Measurements from ENCODE around the gene KNL1. TPM values are rescaled to one million over a fixed set of nuclear protein-coding genes. Genes with fewer than 3 reads are reported as not detected.

Gene KNL1
- total RNA-seq, 1 donor from 2014 or later: 9.5 TPM

GRCh38 chr15:40590667-40591050 lies 3.4 kb upstream of the KNL1 start:
- Mint-ChIP-seq H3K27me3 (ENCODE audit: unreplicated experiment) (peaks cover 19% of the 10 kb centered on the region), H3K27ac (ENCODE audit: unreplicated experiment) (peak overlapping the region; percentile 94), H3K4me1 (ENCODE audit: unreplicated experiment) (peaks cover 25% of the 10 kb centered on the region), H3K36me3 (ENCODE audit: low read depth, unreplicated experiment) (peaks cover 4% of the 10 kb centered on the region), H3K9me3 (ENCODE audit: unreplicated experiment) (no peaks in the 10 kb centered on the region), H3K4me3 (ENCODE audit: unreplicated experiment) (peak overlapping the region; percentile 70)
- peak; percentile 18 for DNase-seq (ENCODE audit: low spot score)
- TF ChIP-seq CTCF (IDR thresholded peaks at IDR 0.05; ENCODE audit: unreplicated experiment): no peak

- H3K4me1 Mint-ChIP-seq (ENCODE audit: unreplicated experiment): peaks cover 25% of the 10 kb centered on the region
- no peak for TF ChIP-seq CTCF (IDR thresholded peaks at IDR 0.05; ENCODE audit: unreplicated experiment)
- H3K9me3 Mint-ChIP-seq (ENCODE audit: unreplicated experiment): no peaks in the 10 kb centered on the region
- DNase-seq (ENCODE audit: low spot score): no peak
- H3K27me3 Mint-ChIP-seq (ENCODE audit: unreplicated experiment): peaks cover 19% of the 10 kb centered on the region
- no peak overlapping the region for H3K27ac Mint-ChIP-seq (ENCODE audit: unreplicated experiment)
- H3K36me3 Mint-ChIP-seq (ENCODE audit: low read depth, unreplicated experiment): peaks cover 4% of the 10 kb centered on the region
- no peak overlapping the region for H3K4me3 Mint-ChIP-seq (ENCODE audit: unreplicated experiment)
Observed at GRCh38 chr15:40591389-40591788, 2.7 kb upstream of the KNL1 start.

GRCh38 chr15:40593165-40593564 lies 884 bp upstream of the KNL1 start:
- Mint-ChIP-seq H3K27ac (ENCODE audit: unreplicated experiment) (no peak overlapping the region), H3K9me3 (ENCODE audit: unreplicated experiment) (no peaks in the 10 kb centered on the region), H3K4me1 (ENCODE audit: unreplicated experiment) (peaks cover 25% of the 10 kb centered on the region), H3K36me3 (ENCODE audit: low read depth, unreplicated experiment) (peaks cover 4% of the 10 kb centered on the region), H3K4me3 (ENCODE audit: unreplicated experiment) (no peak overlapping the region), H3K27me3 (ENCODE audit: unreplicated experiment) (peaks cover 19% of the 10 kb centered on the region)
- DNase-seq (ENCODE audit: low spot score): no peak
- TF ChIP-seq CTCF (IDR thresholded peaks at IDR 0.05; ENCODE audit: unreplicated experiment): no peak

GRCh38 chr15:40594429-40594836 lies 384 bp downstream of the KNL1 start:
- Mint-ChIP-seq H3K27me3 (ENCODE audit: unreplicated experiment) (peaks cover 19% of the 10 kb centered on the region), H3K4me1 (ENCODE audit: unreplicated experiment) (peaks cover 25% of the 10 kb centered on the region), H3K9me3 (ENCODE audit: unreplicated experiment) (no peaks in the 10 kb centered on the region), H3K36me3 (ENCODE audit: low read depth, unreplicated experiment) (peaks cover 4% of the 10 kb centered on the region), H3K27ac (ENCODE audit: unreplicated experiment) (peak overlapping the region; percentile 99), H3K4me3 (ENCODE audit: unreplicated experiment) (peak overlapping the region; percentile 97)
- no peak for TF ChIP-seq CTCF (IDR thresholded peaks at IDR 0.05; ENCODE audit: unreplicated experiment)
- DNase-seq (ENCODE audit: low spot score): peak; percentile 65

GRCh38 chr15:40595219-40595618 lies 1.2 kb downstream of the KNL1 start:
- peaks cover 23% of the 10 kb centered on the region for H3K4me1 Mint-ChIP-seq (ENCODE audit: unreplicated experiment)
- no peak for TF ChIP-seq CTCF (IDR thresholded peaks at IDR 0.05; ENCODE audit: unreplicated experiment)
- peak overlapping the region; percentile 99 for H3K27ac Mint-ChIP-seq (ENCODE audit: unreplicated experiment)
- no peak for DNase-seq (ENCODE audit: low spot score)
- H3K9me3 Mint-ChIP-seq (ENCODE audit: unreplicated experiment): no peaks in the 10 kb centered on the region
- peak overlapping the region; percentile 97 for H3K4me3 Mint-ChIP-seq (ENCODE audit: unreplicated experiment)
- H3K36me3 Mint-ChIP-seq (ENCODE audit: low read depth, unreplicated experiment): peaks cover 4% of the 10 kb centered on the region
- H3K27me3 Mint-ChIP-seq (ENCODE audit: unreplicated experiment): peaks cover 17% of the 10 kb centered on the region
